ENCODE measurements around the gene CDC42BPB. TPM values are rescaled to one million over a fixed set of nuclear protein-coding genes. Genes with fewer than 3 reads are reported as not detected.

The CDC42BPB gene
- total and polyA plus RNA-seq, 2 of the 13 experiments (the other 11 are each of a cell fraction or from before 2014, with no cell fraction given): 19.7 to 32.3 TPM

- 0 out of 2 replicates have a peak, but pooled peaks have one; percentile 44 for TF ChIP-seq ZNF740 (CRISPR knock-in tag; IDR thresholded peaks at IDR 0.05)
- no peak for TF ChIP-seq ETV6 (CRISPR knock-in tag; conservative IDR thresholded peaks at IDR 0.05)
- no peak for TF ChIP-seq PRDM15 (CRISPR knock-in tag; IDR thresholded peaks at IDR 0.05)
- no peak for TF ChIP-seq ZFP1 (CRISPR knock-in tag; IDR thresholded peaks at IDR 0.05)
- no peak for TF ChIP-seq SP5 (CRISPR knock-in tag; IDR thresholded peaks at IDR 0.05; ENCODE audit: borderline replicate concordance, low read depth)
- peak; percentile 11; the same call in 1 of the 2 replicates for TF ChIP-seq DMAP1 (CRISPR knock-in tag; IDR thresholded peaks at IDR 0.05)
- peak; percentile 69; the same call in 1 of the 2 replicates for TF ChIP-seq ELF1 (CRISPR knock-in tag; IDR thresholded peaks at IDR 0.05)
- no peak for TF ChIP-seq ATRX (CRISPR knock-in tag; IDR thresholded peaks at IDR 0.05; ENCODE audit: borderline replicate concordance)
- peak; percentile 60 for TF ChIP-seq ZSCAN31 (CRISPR knock-in tag; IDR thresholded peaks at IDR 0.05; ENCODE audit: low read depth)
- TF ChIP-seq ZBTB10 (CRISPR knock-in tag; IDR thresholded peaks at IDR 0.05; ENCODE audit: borderline replicate concordance): no peak
- 0 out of 2 replicates have a peak, but pooled peaks have one; percentile 43 for TF ChIP-seq POGZ (CRISPR knock-in tag; IDR thresholded peaks at IDR 0.05)
- peak; percentile 83 for TF ChIP-seq TARDBP (CRISPR knock-in tag; IDR thresholded peaks at IDR 0.05)
- no peak for TF ChIP-seq ZNF12 (CRISPR knock-in tag; IDR thresholded peaks at IDR 0.05)
- peak; percentile 65; the same call in 1 of the 2 replicates for TF ChIP-seq HIC2 (CRISPR knock-in tag; IDR thresholded peaks at IDR 0.05; ENCODE audit: low read depth)
- no peak for TF ChIP-seq ZHX1 (CRISPR knock-in tag; IDR thresholded peaks at IDR 0.05; ENCODE audit: low read depth)
- no peak for TF ChIP-seq ZNF572 (CRISPR knock-in tag; IDR thresholded peaks at IDR 0.05)
Observed at GRCh38 chr14:103094406-103095209, 37.3 kb upstream of the CDC42BPB start, which contains the start of gene EXOC3L4 (continued).
